ENCODE measurements around the gene ZNF283. TPM values are rescaled to one million over a fixed set of nuclear protein-coding genes. Genes with fewer than 3 reads are reported as not detected.
A peak's percentile ranks its signal among the peaks of the same experiment; 100 is the strongest.
"Not testable (repeated sequence)": the region's sequence is repeated elsewhere in the genome, so short reads cannot be mapped to it uniquely, and the experiment has no call there.

The ZNF283 gene
- total RNA-seq, 1 donor from 2014 or later: 11.0 TPM

DNA sequence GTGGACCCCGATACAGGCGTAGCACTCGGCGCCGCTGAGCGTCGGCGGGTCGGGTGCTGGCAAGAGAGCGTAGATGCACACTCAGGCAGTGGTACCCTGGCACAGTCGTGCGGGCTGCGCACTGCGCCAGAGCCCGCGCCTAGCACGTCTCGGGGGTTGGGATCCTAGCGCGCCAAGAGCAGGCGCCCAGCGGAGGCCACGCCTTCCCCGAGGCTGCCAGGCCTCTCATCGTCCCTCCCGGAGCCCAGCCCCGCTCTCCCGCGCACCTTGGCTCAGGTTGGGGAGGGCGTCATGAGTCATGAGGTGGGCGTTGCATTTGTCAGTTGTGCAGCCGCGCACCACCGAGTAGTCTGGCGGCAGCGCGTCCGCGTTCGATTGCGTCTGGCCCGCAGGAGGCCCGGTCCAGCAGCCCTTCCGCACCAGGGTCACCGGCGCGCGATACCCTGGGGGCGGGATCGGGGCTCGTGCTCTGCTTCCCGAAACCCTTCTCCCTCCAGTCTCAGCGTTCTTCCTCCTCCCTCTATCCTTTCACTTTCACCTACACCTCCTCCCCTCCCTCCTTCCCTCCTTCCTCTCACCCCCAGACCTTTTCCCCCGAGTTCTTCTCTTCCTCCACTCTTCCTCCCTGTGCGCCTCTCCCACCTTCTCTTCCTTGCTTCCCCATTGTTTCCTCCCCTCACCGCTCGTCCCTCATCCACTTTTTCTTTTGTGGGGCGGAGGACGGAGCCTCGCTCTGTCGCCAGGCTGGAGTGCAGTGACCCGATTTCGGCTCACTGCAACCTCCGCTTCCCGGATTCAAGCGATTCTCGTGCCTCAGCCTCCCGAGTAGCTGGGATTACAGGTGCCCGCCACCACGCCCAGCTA lies 28.3 kb upstream of the ZNF283 start:
- ATAC-seq (peak; percentile 66), DNase-seq (no peak)
- intact Hi-C loops (cut with micrococcal nuclease): no loop called here

DNA sequence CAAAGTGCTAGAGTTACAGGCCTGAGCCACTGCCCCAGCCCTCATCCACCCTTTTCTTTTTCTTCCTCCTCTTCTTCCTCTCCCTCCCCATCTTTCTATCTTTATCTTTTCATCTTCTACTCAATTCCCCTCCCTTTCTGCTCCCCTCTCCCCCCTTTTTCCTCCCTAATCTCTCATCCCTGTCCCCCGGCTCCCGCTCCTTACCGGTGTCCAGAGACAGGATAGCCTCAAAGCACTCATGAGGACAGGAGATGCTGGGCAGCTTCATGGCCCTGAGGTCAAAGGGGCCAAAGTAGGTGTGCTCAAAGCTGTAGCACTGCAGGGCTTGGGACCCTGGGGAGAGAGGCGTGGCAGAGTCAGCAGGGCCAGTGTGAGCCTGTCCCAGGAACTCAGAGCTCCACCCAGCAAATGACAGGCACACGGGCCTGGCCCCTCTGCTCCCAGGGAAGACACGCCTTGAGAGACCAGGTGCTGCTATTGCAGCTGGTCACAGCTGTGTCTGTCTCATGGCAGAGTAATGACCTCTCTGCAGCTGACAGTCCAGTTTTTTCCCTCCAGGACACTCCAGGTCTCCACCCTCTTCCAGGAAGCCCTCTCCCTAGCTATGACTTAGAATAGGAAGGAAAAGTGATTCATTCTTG lies 27.5 kb upstream of the ZNF283 start:
- intact Hi-C loops (cut with micrococcal nuclease): no loop called here
- ATAC-seq (peak; percentile 53), DNase-seq (no peak)

DNA sequence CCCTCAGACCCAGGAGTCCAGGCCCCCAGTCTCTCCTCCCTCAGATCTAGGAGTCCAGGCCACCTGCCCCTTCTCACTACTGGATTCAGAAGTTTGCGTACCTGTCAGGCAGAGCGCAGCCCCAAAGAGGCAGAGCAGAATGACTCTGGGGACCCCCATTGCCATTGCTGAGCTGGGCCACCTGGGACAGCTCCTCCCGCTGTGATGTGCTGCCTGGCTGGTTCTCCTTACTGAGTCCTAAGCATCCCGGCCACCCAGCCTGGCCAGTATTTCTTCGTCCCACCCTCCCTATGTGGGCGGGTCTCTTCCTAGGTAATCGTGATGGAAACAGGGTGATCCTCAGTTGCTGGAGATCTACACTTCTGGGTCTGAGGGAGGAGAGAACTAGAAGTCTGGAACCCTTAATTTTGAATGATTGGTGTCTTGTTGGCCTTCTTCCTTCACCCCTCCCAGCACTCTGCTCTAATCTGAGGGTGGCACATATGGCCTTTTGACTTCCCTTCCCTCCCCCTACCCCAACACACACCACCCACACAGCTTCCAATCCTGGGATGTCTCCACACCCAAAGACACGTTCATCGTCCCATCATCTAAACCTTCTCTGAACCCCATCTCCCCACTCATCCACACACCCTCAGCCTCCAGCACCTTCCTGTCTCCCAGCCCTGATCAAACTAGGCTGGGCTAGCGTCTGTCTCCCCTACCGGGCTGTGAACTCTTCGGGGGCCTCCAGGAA lies 24.7 kb upstream of the ZNF283 start, which contains the start of gene LYPD5:
TSS of gene LYPD5 (minus strand) at position 232 of the 736 bp plus-strand sequence. CDS start at position 165, 67 bp downstream.
- intact Hi-C loops (cut with micrococcal nuclease): no loop called here
- ATAC-seq (no peak), DNase-seq (no peak)

DNA sequence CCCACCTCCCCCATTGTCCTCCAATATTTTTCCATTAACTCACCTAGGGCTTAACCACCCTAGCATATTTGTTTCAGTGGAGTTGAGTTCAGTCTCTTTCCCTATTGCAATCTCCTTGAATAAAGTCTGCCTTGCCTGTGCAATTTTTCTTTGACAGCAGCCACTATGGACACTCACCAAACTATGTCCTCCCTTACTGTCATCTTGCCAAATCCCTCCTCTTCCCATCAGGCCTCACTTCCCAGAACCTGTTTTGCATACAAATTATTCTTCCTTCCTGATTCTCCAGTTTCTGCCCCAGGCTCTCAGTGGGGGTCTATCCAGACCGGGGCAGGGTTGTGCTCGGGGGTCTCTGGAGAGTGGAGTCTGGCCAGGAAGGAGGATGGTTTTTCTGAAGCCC lies 22.7 kb upstream of the ZNF283 start:
- intact Hi-C loops (cut with micrococcal nuclease): no loop called here
- no peak for ATAC-seq
- no peak for DNase-seq

DNA sequence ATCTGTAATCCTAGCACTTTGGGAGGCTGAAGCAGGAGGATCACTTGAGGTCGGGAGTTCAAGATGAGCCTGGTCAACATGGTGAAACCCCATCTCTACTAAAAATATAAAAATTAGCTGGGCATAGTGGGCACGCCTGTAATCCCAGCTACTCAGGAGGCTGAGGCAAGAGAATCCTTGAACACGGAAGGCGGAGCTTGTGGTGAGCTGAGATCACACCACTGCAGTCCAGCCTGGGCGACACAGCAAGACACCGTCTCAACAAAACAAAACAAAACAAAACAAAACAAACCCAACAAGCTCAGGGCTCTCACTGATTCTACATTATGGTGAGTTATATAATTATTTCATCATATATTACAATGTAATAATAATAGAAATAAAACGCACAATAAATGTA lies 20.7 kb upstream of the ZNF283 start:
- intact Hi-C loops (cut with micrococcal nuclease); ATAC-seq; DNase-seq: not testable (repeated sequence)

DNA sequence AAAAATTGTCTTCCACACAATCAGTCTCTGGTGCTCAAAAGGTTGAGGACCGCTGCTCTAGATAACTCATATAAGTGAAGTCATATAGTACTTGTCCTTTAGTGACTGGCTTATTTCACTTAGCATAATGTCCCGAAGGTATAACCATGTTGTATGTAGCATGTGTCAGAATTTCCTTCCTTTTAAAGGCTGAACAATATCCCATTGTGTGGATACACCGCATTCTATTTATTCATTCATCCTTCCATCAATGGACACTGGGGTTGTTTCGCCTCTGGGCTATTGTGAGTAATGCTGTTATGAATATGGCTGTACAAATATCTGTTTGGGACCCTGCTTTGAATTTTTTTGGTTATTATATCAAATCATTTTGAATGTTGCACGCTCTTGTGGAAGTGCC lies 20.3 kb upstream of the ZNF283 start:
- ATAC-seq: no peak
- no peak for DNase-seq
- intact Hi-C loops (cut with micrococcal nuclease): no loop called here

DNA sequence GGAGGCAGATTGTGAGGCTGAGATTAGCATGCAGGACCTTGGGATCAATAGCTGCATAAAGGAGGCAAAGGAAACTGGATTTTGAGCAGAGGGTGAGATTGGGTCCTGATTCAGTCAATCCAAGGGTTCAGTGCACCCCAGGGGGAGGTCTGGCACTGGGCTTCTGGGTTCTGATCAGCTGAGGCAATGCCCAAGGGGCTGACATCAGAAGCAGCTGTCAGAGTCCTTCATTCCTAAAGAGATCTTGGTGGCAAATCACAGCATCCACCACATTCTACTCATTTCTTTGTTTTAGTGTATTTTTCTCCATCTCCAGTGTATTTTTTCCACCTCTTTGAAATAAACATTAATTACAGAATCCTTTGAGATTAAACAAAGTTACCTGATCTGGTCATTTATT lies 19.5 kb upstream of the ZNF283 start:
- ATAC-seq (no peak), DNase-seq (no peak)
- intact Hi-C loops (cut with micrococcal nuclease): no loop called here

DNA sequence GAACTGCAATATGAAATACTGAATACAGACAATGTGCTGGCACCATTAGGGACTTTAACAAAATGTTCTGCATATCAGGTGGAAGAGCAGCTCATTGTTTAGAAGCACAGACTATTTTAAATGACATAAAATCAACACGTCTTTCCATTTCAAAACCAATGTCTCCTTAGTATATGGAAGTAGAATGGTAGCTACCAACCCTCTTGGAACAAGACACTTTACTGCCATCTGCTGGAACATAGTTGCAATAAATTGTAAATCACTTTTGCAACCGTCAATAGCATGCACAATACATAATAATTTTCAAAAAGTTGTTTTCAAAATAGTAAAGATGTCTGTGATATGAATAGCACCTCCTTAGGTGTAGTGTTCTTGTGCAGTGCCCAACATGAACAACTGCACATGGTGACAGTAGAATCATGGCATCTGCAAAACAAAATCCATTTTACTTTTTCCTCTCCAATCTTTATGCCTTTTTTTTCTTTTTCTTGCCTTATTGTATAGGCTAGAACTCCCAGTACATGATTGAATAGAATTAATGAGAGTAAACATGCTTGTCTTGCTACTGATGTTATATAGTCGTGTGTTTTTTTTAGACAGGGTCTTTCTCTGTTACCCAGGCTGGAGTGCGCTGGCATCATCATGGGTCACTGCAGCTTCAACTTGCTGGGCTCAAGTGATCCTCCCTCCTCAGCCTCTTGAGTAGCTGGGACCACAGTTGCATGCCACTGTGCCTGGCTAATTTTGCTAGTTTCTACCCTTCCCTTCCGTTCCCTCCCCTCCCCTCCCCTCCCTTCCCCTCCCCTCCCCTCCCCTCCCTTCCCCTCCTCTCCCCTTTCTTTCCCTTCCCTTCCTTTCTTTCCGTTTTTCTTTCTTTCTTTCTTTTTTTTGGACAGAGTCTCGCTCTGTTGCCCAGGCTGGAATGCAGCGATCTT lies 17.1 kb upstream of the ZNF283 start:
- intact Hi-C loops (cut with micrococcal nuclease): no loop called here
- DNase-seq: no peak
- no peak for ATAC-seq

DNA sequence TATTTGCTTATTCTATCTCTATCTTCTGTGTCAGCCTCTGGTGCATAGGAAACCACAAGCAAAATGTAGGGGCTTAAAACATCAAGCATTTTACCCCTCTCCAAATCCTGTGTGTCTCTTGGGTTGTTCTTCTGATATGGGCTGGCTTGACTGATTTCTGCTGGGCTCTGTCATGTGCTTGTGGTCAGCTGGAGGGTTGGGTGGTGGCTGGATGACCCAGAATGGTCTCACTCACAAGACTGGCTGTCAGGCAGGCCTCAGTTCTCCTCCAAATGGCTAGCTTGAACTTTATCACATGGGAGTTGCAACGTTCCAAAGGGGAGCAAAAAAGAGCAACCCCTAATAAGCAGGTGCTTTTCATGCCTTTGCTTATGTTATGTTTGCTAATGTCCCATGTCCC lies 15.3 kb upstream of the ZNF283 start:
- DNase-seq (no peak), ATAC-seq (no peak)
- intact Hi-C loops (cut with micrococcal nuclease): no loop called here

DNA sequence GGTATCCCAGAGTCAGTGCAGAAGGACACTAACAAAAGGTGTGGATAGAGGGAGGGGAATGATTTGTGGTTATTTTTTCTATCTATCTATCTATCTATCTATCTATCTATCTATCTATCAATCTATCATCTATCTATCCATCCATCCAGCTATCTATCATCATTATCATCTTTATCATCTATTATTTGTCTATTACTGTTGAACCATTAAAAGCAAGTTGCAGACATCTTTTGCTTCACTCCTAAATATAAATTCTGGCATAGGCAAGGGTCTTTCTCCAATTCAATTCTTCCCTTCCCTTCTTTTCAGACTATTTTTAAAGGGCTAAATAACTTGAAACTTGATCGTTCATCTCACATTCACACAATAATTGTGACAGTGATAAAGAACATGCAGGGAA lies 14.9 kb upstream of the ZNF283 start:
- DNase-seq (no peak), ATAC-seq (no peak)
- intact Hi-C loops (cut with micrococcal nuclease): no loop called here

DNA sequence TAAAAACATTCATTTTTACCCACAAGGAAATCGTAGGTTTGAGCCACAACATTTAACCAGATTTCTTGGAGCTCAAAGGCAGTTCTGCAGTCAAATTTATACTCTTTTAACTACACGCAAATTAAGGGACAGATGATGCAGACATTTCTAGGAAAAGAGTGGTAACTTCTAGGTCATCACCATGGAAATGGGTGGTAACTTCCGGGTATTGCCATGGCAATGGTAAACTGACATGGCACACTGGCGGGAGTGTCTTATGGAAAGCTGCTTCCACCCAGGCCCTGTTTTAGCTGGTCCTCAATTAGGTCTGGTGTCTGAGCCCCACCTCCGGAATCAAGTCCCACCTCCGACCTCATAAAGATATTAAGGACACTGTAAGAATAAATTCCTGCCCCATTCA lies 14.4 kb upstream of the ZNF283 start:
- no peak for ATAC-seq
- intact Hi-C loops (cut with micrococcal nuclease): no loop called here

DNA sequence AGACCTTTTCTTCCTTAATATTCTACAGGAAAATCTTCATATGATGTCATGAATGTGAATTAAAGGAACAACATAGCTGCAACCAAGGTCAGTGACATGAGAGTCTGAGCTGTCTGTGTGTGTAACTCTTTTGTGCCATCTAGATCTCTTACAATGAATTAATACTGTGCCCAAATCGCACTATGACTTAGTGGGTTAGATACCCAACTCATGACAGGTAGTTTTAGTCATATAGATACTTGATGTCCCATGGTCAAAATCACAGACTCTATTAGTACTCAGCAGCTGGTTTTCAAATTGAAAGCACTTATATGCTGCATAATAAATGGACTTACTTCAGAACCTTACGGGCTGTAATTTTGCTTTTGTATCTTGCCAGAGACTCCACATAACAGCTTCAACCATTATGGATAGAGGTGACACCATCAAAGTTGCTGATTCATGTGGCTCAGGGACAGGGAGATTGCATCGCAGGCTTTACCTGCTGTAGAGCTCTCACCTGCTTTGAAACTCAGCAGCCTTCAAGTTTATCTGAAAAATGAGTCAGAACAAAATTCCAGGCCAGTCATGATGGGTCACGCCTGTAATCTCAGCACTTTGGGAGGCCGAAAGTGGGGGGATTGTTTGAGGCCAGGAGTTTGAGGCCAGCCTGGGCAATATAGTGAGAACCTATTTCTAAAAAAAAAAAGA lies 12.3 kb upstream of the ZNF283 start:
- DNase-seq (no peak), ATAC-seq (no peak)
- intact Hi-C loops (cut with micrococcal nuclease): no loop called here

More for the DNA sequence above, 14.4 kb upstream of the ZNF283 start:
- no peak for DNase-seq

DNA sequence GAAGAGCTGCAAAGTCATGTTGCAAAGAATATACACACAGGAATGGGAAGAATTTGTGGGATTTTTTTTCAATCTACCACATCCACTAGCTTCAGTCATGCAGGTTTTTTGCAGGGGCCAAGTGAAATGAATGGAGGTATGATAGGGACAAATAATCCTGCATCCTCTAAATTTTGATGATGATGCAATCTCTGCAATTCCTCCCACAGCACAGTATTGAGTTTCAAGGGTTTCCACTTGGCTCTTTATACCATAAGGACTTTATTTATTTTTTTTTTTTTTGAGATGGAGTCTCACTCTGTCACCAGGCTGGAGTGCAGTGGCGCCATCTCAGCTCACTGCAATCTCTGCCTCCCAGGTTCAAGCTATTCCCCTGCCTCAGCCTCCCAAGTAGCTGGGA lies 9.7 kb upstream of the ZNF283 start:
- intact Hi-C loops (cut with micrococcal nuclease); ATAC-seq; DNase-seq: not testable (repeated sequence)

DNA sequence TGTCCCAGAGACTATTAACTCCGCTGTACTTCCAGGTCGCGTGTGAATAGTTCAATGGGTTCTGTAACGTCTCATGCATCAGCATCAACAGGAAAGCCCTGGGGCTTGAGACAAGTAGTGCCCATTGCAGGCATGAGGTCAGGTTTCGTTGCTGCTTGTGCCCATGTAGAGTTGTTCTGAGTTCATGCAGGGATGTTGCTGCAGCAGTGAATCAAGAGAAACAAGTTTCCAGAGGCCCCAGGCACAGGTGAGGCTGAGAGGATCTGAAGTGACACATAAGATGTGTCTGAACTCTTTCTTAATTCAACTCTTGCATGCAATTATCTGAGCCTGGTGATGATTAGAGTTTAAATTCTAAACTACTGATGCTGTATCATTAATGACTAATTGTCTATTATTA lies 8.6 kb upstream of the ZNF283 start:
- ATAC-seq (no peak), DNase-seq (no peak)
- intact Hi-C loops (cut with micrococcal nuclease): no loop called here

DNA sequence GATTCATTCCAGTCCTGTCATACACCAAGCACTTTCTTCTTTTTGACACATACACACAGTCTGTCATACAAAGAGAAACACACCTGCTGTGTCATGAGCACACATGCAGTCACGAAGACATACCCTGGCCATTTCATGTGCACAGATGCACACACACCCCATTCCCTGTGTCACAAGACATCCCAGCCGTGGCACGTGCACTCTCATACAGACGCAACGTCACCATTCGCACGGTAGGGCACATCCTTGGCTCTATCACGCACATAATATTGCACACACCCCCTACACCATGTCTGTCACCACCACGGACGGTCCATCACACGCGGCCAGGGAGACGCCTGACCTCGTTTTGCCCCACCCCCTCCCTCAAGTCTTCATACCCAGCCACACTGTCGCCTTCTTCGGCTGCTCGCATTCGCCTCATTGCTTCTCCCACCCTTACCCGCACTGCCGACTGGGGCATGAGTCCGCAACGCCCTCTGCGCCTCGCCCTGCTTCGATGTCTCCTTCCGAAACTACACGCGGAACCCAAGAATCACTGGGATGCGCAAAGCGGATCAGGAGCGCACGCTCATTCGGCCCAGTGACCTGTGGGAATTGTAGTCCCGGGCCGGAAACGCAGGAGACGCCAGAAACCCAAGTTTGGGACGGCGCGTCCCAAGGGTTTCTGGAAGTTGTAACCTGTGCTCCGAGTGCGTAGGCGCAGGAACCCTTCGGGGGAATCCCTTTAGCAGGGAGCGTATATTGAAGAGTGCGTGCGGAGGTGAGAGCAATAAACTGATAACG lies 6.8 kb upstream of the ZNF283 start:
- ATAC-seq: peak; percentile 90
- intact Hi-C loops (cut with micrococcal nuclease): no loop called here

DNA sequence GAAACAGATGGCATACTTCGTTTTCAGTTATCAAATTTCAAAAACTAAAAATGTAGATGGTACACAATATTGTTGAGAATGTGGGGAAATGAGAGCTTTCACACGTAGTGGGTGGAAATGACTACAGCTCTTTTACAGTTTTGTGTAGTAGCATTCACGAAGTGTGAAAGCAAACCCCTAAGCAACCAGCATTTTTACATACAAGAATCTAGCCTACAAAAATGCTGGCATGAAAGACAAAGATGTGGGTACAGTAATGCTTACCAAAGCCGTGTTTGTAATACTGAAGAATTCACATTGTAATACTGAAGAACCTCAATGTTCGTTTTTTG lies 6.3 kb upstream of the ZNF283 start:
- no peak for ATAC-seq
- intact Hi-C loops (cut with micrococcal nuclease): no loop called here
- DNase-seq: no peak

More for the DNA sequence above, 6.8 kb upstream of the ZNF283 start:
- DNase-seq: peak; percentile 71

DNA sequence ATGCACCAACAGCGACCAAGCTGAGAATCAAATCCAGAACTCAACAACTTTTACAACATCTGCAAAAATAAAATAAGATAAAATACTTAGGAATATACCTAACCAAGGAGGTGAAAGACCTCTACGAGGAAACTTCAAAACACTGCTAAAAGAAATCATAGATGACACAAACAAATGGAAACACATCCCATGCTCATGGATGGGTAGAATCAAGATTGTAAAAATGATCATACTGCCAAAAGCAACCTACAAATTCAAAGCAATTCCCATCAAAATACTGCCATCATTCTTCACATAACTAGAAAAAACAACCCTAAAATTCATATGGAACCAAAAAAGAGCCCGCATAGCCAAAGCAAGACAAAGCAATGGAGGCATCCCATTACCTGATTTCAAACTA lies 3.3 kb upstream of the ZNF283 start:
- DNase-seq; intact Hi-C loops (cut with micrococcal nuclease); ATAC-seq: not testable (repeated sequence)

DNA sequence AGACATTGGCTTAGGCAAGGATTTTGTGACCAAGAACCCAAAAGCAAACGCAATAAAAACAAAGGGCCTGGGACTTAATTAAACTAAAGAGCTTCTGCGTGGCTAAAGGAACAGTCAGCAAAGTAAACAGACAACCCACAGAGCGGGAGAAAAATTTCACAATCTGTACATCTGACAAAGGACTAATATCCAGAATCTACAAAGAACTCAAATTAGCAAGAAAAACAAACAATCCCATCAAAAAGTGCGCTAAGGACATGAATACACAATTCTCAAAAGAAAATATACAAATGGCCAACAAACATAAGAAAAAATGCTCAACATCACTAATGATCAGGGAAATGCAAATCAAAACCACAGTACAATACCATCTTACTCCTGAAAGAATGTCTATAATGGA lies 2.5 kb upstream of the ZNF283 start:
- DNase-seq; ATAC-seq; intact Hi-C loops (cut with micrococcal nuclease): not testable (repeated sequence)

Measured in left ventricle myocardium superior (tissue), 1 donor.